Karpas-422 (cell line): ENCODE data around the gene NNT. TPM values are rescaled to one million over a fixed set of nuclear protein-coding genes. Genes with fewer than 3 reads are reported as not detected.

Experiments used
- DNase-seq: peaks from one replicate; pipeline ENCODE4 v3.0.0-alpha.2; 2015
- H2AFZ ChIP-seq: fragments of 200-600 bp; sonication (generic); 2 replicates; pipeline ENCODE4 v1.6.1; 2014; ENCODE audit warnings: antibody characterized with exemption, low read length, mixed read lengths
- H3K27ac ChIP-seq: fragments of 200-600 bp; sonication (generic); 2 replicates; pipeline ENCODE4 v1.5.1; 2014; ENCODE audit warnings: mild to moderate bottlenecking, low read length, moderate library complexity
- H3K27me3 ChIP-seq: fragments of 200-600 bp; sonication (generic); 2 replicates; pipeline ENCODE4 v1.6.1; 2014; ENCODE audit warnings: low read length, mixed read lengths
- H3K36me3 ChIP-seq: fragments of 200-600 bp; sonication (generic); 2 replicates; pipeline ENCODE4 v1.6.1; 2014; ENCODE audit warnings: low read length, mixed read lengths; ENCODE audit not compliant: insufficient read depth
- H3K4me1 ChIP-seq: fragments of 200-600 bp; sonication (generic); 2 replicates; pipeline ENCODE4 v1.6.1; 2014; ENCODE audit warnings: mild to moderate bottlenecking, low read length, mixed read lengths
- H3K4me2 ChIP-seq: fragments of 200-600 bp; sonication (generic); 2 replicates; pipeline ENCODE4 v1.6.1; 2014; ENCODE audit warnings: low read length, low read depth, mild to moderate bottlenecking; ENCODE audit not compliant: poor library complexity, severe bottlenecking
- H3K4me3 ChIP-seq: fragments of 200-600 bp; sonication (generic); 2 replicates; pipeline ENCODE4 v1.5.1; 2014; ENCODE audit warnings: mild to moderate bottlenecking, antibody characterized with exemption, low read length, mixed read lengths
- H3K79me2 ChIP-seq: fragments of 200-600 bp; sonication (generic); 2 replicates; pipeline ENCODE4 v1.6.1; 2014; ENCODE audit warnings: mild to moderate bottlenecking, low read length, mixed read lengths
- H3K9ac ChIP-seq: fragments of 200-600 bp; sonication (generic); 2 replicates; pipeline ENCODE4 v1.6.0; 2014; ENCODE audit warnings: low read length
- H3K9me2 ChIP-seq: fragments of 200-600 bp; sonication (generic), shearing (Covaris generic); replicated peaks from 2 replicates; pipeline ENCODE4 v1.6.0; 2014; ENCODE audit warnings: mild to moderate bottlenecking, low read length, moderate library complexity; ENCODE audit not compliant: insufficient read depth
- H3K9me3 ChIP-seq: fragments of 300-700, 200-600 bp; sonication (generic); 2 replicates; pipeline ENCODE4 v1.6.1; 2014; ENCODE audit warnings: low read length, mixed read lengths
- H4K20me1 ChIP-seq: fragments of 200-600 bp; sonication (generic); 2 replicates; pipeline ENCODE4 v1.6.1; 2014; ENCODE audit warnings: mild to moderate bottlenecking, antibody characterized with exemption, low read length, low read depth; ENCODE audit not compliant: insufficient read depth
- total RNA-seq: library from RNA; depleted of rRNA; stranded (reverse); fragments of >200 nt; shearing (Covaris generic); gene quantifications from 2 replicates; pipeline ENCODE4 v1.2.3, GENCODE V29; 2014; ENCODE audit warnings: low replicate concordance

The NNT gene
- total RNA-seq, 1 experiment from 2014 or later: 96.9 TPM

- H3K4me3 ChIP-seq: no peak overlapping the region
Observed at GRCh38 chr5:43680286-43680685, 77.3 kb downstream of the NNT start.

DNA sequence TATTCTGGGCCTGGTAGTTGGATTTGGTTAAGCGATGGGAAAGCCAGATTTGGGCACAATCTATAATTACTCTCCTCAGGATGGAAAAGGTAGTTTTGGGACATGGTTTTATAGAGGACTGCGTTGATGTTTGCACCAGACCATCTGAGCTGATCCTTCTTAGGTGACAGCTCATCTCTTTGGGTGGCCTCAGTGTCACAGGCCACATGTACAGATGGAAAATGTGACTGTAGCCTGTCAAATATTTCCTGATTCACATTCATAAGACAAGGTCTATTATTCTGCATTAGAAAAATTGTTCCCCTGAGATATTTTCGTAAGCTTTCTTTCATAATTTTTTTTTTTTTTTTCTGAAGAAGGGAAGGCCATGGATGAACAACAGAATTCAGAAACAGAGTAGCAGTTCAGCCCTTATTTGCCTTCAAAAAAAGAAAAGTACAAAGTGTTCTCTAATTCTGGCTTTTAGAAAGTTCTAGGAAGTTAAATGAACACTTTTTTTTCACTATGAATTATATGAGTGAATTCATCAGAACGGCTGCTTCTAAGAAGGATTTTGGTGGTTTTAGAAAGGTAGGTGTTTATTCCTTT, 81.0 kb downstream of the NNT start:
- DNase-seq: no peak
- no peak overlapping the region for H3K27ac ChIP-seq
- H3K9me3 ChIP-seq: no peaks in the 10 kb centered on the region
- H3K79me2 ChIP-seq: peaks cover 11% of the 10 kb centered on the region
- H2AFZ ChIP-seq: no peak overlapping the region
- no peaks in the 10 kb centered on the region for H3K4me1 ChIP-seq
- H3K27me3 ChIP-seq: no peaks in the 10 kb centered on the region
- H3K36me3 ChIP-seq: peaks cover 22% of the 10 kb centered on the region
- H3K4me3 ChIP-seq: no peak overlapping the region
- no peaks in the 10 kb centered on the region for H4K20me1 ChIP-seq
- H3K4me2 ChIP-seq: no peak overlapping the region
- H3K9me2 ChIP-seq: no peaks in the 10 kb centered on the region
- H3K9ac ChIP-seq: no peak overlapping the region

More at GRCh38 chr5:43680286-43680685, 77.3 kb downstream of the NNT start:
- Histone ChIP-seq H3K9ac (no peak overlapping the region), H3K9me3 (no peaks in the 10 kb centered on the region), H3K36me3 (peaks cover 26% of the 10 kb centered on the region), H3K27me3 (no peaks in the 10 kb centered on the region), H3K4me2 (no peak overlapping the region), H3K4me1 (no peaks in the 10 kb centered on the region), H3K79me2 (0 out of 2 replicates have a peak, but pooled peaks cover 5% of the 10 kb centered on the region), H2AFZ (no peak overlapping the region), H3K27ac (no peak overlapping the region), H3K9me2 (no peaks in the 10 kb centered on the region), H4K20me1 (no peaks in the 10 kb centered on the region)
- DNase-seq: no peak

- DNase-seq: no peak
- no peak overlapping the region for H3K9ac ChIP-seq
- no peaks in the 10 kb centered on the region for H4K20me1 ChIP-seq
- H3K27me3 ChIP-seq: no peaks in the 10 kb centered on the region
- H3K36me3 ChIP-seq: peaks cover 28% of the 10 kb centered on the region
- H3K4me2 ChIP-seq: no peak overlapping the region
- no peak overlapping the region for H3K4me3 ChIP-seq
- H3K9me3 ChIP-seq: no peaks in the 10 kb centered on the region
- no peaks in the 10 kb centered on the region for H3K9me2 ChIP-seq
- H3K27ac ChIP-seq: no peak overlapping the region
- peaks cover 14% of the 10 kb centered on the region for H3K79me2 ChIP-seq
- no peaks in the 10 kb centered on the region for H3K4me1 ChIP-seq
- H2AFZ ChIP-seq: no peak overlapping the region
Observed at GRCh38 chr5:43685252-43685950, 82.4 kb downstream of the NNT start.

- Histone ChIP-seq H3K9me2 (no peaks in the 10 kb centered on the region), H3K27me3 (no peaks in the 10 kb centered on the region), H3K4me2 (no peak overlapping the region), H3K9me3 (no peaks in the 10 kb centered on the region), H3K4me1 (no peaks in the 10 kb centered on the region), H3K4me3 (no peak overlapping the region), H3K36me3 (peaks cover 31% of the 10 kb centered on the region), H3K9ac (no peak overlapping the region), H4K20me1 (no peaks in the 10 kb centered on the region), H3K27ac (no peak overlapping the region), H3K79me2 (peaks cover 18% of the 10 kb centered on the region), H2AFZ (no peak overlapping the region)
- DNase-seq: no peak
Observed at GRCh38 chr5:43687275-43687674, 84.3 kb downstream of the NNT start.

DNA sequence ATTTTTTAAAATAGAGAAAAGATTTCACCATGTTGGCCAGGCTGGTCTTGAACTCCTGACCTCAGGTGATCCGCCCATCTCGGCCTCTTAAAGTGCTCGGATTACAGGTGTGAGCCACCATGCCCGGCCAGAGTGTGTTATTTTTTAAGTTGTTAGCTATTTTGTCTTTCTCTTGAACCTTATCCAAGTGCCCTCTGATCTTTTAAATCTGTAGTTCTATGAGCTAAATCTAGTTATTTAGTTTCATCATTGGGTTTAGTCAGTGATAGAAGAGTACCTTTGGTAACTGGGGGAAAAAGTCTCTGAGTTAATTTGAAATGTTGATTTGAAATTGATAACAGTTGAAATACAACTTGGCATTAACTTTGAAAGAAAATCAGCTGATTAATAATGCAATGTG, 88.3 kb downstream of the NNT start:
- DNase-seq: no peak
- no peak overlapping the region for H3K27ac ChIP-seq
- H3K4me3 ChIP-seq: no peak overlapping the region
- peaks cover 45% of the 10 kb centered on the region for H3K36me3 ChIP-seq
- H3K79me2 ChIP-seq: peaks cover 46% of the 10 kb centered on the region
- no peak overlapping the region for H3K4me2 ChIP-seq
- H3K27me3 ChIP-seq: no peaks in the 10 kb centered on the region
- H3K9ac ChIP-seq: no peak overlapping the region
- no peak overlapping the region for H2AFZ ChIP-seq
- H4K20me1 ChIP-seq: no peaks in the 10 kb centered on the region
- H3K4me1 ChIP-seq: no peaks in the 10 kb centered on the region
- peaks cover 10% of the 10 kb centered on the region; the same call in 1 of the 2 replicates for H3K9me3 ChIP-seq
- H3K9me2 ChIP-seq: no peaks in the 10 kb centered on the region

GRCh38 chr5:43691893-43692292, 88.9 kb downstream of the NNT start:
- no peak for DNase-seq
- Histone ChIP-seq H3K9me3 (peaks cover 10% of the 10 kb centered on the region; the same call in 1 of the 2 replicates), H3K9me2 (no peaks in the 10 kb centered on the region), H3K36me3 (peaks cover 50% of the 10 kb centered on the region), H3K27me3 (no peaks in the 10 kb centered on the region), H3K27ac (no peak overlapping the region), H3K79me2 (peaks cover 46% of the 10 kb centered on the region), H3K4me2 (no peak overlapping the region), H3K4me3 (no peak overlapping the region), H3K9ac (no peak overlapping the region), H3K4me1 (no peaks in the 10 kb centered on the region), H4K20me1 (no peaks in the 10 kb centered on the region), H2AFZ (no peak overlapping the region)

DNA sequence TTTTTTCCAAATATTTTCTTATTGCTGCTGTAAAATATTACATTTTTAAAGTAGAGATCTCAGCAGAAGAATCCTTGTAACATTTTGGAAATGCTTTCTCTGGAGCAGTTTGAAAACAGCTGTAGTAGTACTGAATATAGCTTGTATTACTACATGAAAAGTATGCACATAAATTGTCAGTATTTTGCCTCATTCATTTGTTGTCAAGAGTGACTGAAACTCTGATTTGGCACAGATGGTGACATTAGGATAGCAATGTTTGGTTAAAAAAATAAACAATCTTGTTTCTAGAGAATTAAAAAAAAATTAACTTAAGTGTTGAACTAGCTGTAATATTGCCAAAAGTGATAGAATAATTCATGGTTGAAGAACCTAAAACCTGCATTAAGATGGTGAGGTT, 90.4 kb downstream of the NNT start:
- Histone ChIP-seq H3K79me2 (peaks cover 42% of the 10 kb centered on the region), H3K4me3 (no peak overlapping the region), H3K9ac (no peak overlapping the region), H4K20me1 (no peaks in the 10 kb centered on the region), H2AFZ (no peak overlapping the region), H3K9me2 (no peaks in the 10 kb centered on the region), H3K4me1 (no peaks in the 10 kb centered on the region), H3K4me2 (no peak overlapping the region), H3K9me3 (peaks cover 10% of the 10 kb centered on the region; the same call in 1 of the 2 replicates), H3K27ac (no peak overlapping the region), H3K36me3 (peaks cover 47% of the 10 kb centered on the region), H3K27me3 (no peaks in the 10 kb centered on the region)
- no peak for DNase-seq

DNA sequence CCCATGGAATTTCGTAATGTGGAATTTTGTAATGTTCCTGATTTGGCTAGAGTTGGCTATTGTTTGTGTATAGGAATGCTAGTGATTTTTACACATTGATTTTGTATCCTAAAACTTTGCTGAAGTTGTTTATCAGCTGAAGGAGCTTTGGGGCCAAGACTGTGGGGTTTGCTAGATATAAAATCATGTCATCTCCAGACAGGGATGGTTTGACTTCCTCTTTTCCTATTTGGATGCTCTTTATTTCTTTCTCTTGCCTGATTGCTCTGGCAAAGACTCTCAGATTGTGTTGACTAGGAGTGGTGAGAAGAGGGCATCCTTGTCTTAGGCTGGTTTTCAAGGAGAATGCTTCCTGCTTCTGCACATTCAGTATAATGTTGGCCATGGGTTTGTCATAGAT, 91.0 kb downstream of the NNT start:
- no peak for DNase-seq
- Histone ChIP-seq H2AFZ (no peak overlapping the region), H3K9me3 (peaks cover 10% of the 10 kb centered on the region; the same call in 1 of the 2 replicates), H3K27me3 (no peaks in the 10 kb centered on the region), H3K9ac (no peak overlapping the region), H3K79me2 (peaks cover 39% of the 10 kb centered on the region), H3K4me3 (no peak overlapping the region), H3K27ac (no peak overlapping the region), H3K36me3 (peaks cover 43% of the 10 kb centered on the region), H3K4me1 (no peaks in the 10 kb centered on the region), H3K9me2 (no peaks in the 10 kb centered on the region), H4K20me1 (no peaks in the 10 kb centered on the region), H3K4me2 (no peak overlapping the region)
